SK-MEL-5 (cell line): Measurements from ENCODE around the gene CRYZL1. TPM values are rescaled to one million over a fixed set of nuclear protein-coding genes. Genes with fewer than 3 reads are reported as not detected.

Experiments used
- total RNA-seq: library from RNA; depleted of rRNA; stranded (reverse); fragments of >200 nt; shearing (Covaris generic); gene quantifications from 2 replicates; pipeline ENCODE4 v1.2.3, GENCODE V29; 2014; rRNA removed

Gene CRYZL1
- total RNA-seq, 1 experiment from 2014 or later, result 7.7 TPM

Other genes starting within 250 kb of the CRYZL1 start
- 104 and 121 TPM in 2 replicates for gene IFNGR2, start 238.3 kb downstream of the CRYZL1 start, total RNA-seq
- gene TMEM50B, start 161.8 kb downstream of the CRYZL1 start, total RNA-seq, result 32.1 and 32.7 TPM in 2 replicates
- gene DNAJC28, start 150.0 kb downstream of the CRYZL1 start, total RNA-seq, result 0.64 and 1.1 TPM in 2 replicates
- gene GART, start 99.6 kb downstream of the CRYZL1 start, total RNA-seq, result 90.1 and 95.7 TPM in 2 replicates
- gene SON, start 98.7 kb downstream of the CRYZL1 start, total RNA-seq, result 94.1 and 133 TPM in 2 replicates
- gene DONSON, start 53.1 kb downstream of the CRYZL1 start, total RNA-seq, result 16.9 and 17.8 TPM in 2 replicates
- 10.9 and 13.4 TPM in 2 replicates for gene ITSN1, start 760 bp upstream of the CRYZL1 start, total RNA-seq